Measurements from ENCODE around the gene RSRP1.

Gene RSRP1

DNA sequence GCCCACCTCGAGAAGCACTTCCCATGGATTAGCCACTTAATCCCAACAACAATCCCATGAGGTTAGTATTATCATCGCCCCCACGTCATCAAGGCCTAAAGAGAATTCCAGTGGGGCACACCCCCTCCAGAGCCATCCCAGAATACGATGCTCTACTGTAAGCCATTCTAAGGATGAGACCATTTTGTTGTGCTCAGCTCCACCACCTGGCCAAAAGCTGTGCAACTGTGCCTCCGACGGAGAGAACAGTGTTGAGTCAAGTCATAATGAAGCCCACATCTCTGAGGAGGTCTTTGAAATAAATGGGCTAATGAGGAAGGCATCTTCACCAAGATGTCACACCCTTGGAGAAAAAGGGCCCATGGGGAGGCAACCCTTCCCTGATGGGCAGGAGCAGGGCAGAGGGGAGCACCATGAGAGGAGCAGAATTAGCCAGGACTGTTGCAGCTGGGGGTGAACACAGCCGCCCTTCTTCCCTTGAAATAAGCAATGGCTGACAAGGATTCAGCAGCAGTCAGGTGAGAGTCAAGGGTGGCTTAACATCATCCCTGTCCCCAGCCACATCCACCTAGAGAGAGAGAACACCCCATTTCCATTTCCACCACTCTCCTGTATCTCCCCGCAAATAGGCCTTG is 29.5 kb downstream of the RSRP1 start:
- no peak for DNase-seq (ENCODE audit: low spot score)

DNA sequence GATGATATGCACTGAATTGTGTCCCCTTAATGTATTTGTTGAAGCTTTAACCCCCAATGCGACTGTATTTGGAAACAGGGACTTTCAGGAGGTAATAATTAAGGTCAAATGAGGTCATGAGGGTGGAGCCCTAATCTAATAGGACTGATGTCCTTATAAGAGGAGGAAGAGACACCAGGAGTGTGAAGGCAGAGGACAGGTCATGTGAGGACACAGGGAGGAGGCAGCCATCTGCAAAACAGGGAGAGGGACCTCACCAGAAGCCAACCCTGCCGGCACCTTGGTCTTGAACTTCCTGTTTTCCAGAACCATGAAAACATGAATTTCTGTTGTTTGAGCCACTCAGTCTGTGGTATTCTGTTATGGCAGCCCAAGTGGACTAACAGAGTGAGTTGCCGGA is 30.2 kb downstream of the RSRP1 start:
- DNase-seq (ENCODE audit: low spot score) = no peak

GRCh38 chr1:25216123-25216522 is 31.1 kb downstream of the RSRP1 start:
- no peak for DNase-seq (ENCODE audit: low spot score)

DNA sequence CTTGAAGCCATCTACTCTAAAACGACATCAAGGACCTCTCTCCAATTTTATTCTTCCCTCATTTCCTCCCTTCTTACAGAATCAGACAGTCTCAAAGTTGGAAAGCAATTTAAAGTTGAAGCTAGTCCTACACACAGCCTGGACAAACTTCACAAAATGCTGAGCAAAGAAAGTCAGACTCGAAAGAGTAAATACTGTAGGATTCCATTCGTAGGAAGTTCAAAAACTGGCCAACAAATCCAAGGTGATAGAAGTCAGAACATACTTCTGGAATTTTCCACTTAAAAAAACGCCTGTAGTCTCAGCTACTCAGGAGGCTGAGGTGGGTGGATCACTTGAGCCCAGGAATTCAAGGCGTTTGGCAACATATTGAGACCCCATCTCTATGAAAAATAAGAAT is 34.5 kb downstream of the RSRP1 start:
- no peak for DNase-seq (ENCODE audit: low spot score)

DNA sequence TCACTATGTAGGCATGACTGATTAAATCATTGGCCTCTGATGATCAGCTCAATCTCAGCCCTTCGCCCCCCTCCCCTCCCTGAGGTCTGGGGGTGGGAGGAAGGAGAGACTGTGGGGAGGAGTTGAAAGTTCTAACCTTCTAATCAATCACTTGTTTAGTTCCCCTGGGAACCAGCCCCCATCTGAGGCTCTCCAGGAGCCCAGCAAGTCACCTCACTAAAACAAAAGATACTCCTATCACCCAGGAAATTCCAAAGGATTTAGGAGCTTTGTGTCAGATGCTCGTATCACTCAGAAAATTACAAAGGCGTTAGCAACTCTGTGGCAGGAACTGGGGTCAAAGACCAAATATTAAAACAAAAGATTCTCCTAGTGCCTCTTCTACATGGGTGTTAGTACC is 36.5 kb downstream of the RSRP1 start:
- DNase-seq (ENCODE audit: low spot score) = no peak

DNA sequence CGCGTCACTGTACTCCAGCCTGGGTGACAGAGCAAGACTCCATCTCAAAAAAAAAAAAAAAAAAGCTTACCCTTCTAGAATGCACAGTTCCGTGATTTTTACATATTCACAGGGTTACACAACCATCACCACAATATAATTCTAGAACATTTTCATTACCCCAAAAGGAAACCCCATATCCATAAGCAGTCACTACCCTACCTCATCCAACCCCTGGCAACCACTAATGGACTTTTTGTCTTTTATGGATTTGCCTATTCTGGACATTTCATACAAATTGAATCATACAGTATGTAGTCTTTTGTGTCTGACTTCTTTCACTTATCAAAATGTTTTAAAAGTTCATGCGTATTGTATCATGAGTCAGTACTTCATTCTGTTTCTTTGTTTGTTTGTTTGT is 37.7 kb downstream of the RSRP1 start:
- no peak for DNase-seq (ENCODE audit: low spot score)

- DNase-seq (ENCODE audit: low spot score) = no peak
Observed at GRCh38 chr1:25208561-25209222, 38.6 kb downstream of the RSRP1 start.

DNA sequence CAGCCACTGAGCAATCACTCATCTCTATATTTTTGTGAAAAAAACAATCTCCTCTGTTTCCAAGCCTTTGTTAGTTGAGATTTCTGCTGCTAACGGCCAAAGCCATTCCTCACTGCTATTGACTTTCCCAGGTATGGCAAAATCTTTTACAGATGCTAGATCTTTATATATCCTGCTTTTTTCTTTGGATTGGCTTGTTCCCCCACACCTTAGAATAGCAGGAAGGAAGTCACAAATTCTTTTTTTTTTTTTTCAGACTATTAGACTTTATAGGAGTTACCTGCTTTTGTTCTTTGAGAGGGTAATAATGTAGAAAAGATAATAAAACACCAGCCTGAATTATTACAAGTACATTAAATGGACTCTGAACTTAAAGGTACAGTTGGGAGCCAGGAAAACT is 39.2 kb downstream of the RSRP1 start:
- DNase-seq (ENCODE audit: low spot score) = no peak

- DNase-seq (ENCODE audit: low spot score) = no peak
Observed at GRCh38 chr1:25206201-25206600, 41.1 kb downstream of the RSRP1 start.

DNA sequence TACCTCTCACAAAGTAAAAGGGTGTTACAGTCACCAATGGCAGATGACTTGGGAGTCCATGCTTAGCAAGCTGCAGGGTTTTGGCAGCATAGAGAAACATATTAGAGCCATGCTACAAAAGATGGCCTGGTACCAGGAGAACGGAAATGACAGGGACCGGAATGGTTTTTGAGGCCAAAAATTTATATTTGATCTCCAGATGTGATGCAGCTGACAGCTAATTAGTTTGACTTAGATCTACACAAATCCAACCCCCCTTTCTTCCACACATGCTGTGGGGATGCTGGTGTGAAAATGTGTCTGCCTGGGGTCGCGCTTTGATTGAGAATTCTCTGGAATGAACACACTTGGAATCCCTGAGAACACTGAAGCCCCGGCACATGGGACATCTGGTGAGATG is 41.5 kb downstream of the RSRP1 start:
- DNase-seq (ENCODE audit: low spot score) = no peak

GRCh38 chr1:25204797-25205480 is 42.3 kb downstream of the RSRP1 start:
- DNase-seq (ENCODE audit: low spot score) = peak; percentile 68

DNA sequence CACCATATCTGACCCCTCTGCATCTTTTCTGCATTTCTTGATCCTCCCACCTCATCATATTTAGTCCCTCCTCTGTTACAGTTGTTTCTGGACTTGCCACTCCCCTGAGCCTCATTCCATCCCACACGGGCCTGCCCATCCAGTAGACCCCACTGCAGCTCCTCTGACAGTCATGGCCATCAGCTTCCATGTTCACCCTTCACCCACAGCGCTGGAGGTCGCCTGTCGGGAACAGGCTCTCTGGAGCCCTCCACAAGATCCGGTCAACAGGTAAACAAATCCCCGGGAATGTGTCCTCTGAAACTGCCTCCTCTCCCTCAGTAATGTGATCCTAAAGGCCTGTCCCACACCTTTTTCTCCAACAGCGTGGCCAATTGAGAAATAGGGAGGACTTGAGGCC is 46.2 kb downstream of the RSRP1 start:
- DNase-seq (ENCODE audit: low spot score) = no peak

GRCh38 chr1:25199819-25200620 is 47.2 kb downstream of the RSRP1 start:
- DNase-seq (ENCODE audit: low spot score) = no peak

- no peak for DNase-seq (ENCODE audit: low spot score)
Observed at GRCh38 chr1:25198663-25199252, 48.5 kb downstream of the RSRP1 start.

DNA sequence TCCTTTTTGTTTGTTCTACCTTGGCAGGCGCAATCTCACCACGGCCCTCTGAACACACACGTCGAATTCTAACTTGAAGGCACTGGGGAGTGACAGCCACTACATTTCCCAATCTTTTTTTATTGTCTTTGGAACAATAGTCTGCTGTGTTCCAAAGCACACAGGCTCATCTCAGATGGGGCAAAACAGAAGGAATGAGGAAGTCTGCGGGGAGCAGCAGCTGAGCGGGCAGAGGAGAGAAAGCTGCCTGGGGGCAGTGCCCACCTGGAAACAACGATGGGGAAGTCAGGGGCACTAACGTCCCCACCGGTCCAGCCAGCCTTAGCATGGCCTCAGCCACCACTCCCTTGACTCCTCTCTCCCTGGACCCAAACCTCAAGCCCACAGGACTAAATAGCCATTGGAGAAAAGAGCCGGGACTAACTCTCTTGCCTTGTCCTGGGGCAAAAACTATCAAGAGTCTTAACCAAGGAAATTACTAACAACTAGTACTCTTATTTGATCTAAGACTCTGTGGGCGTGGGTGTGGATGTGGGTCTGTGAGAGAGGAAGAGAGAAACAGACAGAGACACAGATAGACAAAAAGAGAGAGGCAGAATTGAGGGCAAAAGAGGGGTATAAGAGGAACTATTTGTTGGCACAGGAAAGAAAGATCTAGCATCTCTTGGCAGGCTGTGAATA is 49.1 kb downstream of the RSRP1 start:
- no peak for DNase-seq (ENCODE audit: low spot score)

GRCh38 chr1:25197235-25197975 is 49.8 kb downstream of the RSRP1 start:
- no peak for DNase-seq (ENCODE audit: low spot score)

DNA sequence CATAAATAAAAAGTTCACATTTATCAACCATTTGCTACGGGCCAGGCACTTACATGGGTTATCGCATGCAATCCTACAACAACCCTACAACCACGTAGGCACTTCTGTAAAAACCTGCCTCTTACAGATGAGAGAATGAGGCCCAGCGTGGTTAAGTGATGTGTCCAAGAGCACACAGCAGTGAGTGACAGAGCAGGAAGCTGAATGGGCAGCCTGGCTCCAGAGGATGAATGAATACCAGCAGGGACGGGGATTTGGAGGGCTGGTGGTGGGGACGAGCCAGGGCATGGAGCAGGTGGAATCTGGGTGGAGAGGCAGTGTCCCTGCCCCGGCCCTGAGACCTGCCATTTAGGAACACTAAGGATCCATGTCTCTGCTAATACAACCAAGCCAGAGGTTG is 50.4 kb downstream of the RSRP1 start:
- no peak for DNase-seq (ENCODE audit: low spot score)

GRCh38 chr1:25195835-25196234 is 51.4 kb downstream of the RSRP1 start:
- DNase-seq (ENCODE audit: low spot score) = no peak

- peak; percentile 49 for DNase-seq (ENCODE audit: low spot score)
Observed at GRCh38 chr1:25194572-25195020, 52.7 kb downstream of the RSRP1 start.

DNA sequence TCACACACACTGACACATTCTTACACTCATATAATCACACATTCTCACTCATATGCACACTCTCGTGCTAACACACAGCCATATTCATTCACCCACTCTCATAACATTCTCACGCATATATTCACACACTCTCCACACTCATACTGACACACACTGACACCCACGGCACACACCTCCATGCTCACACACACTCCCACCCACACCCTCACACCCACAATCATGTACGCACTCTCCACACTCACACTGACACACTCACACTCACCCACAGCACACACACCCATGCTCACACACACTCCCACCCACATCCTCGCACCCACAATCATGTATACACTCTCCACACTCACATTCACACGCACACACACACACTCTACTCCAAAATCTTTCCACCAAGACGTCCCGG is 53.2 kb downstream of the RSRP1 start:
- no peak for DNase-seq (ENCODE audit: low spot score)

DNA sequence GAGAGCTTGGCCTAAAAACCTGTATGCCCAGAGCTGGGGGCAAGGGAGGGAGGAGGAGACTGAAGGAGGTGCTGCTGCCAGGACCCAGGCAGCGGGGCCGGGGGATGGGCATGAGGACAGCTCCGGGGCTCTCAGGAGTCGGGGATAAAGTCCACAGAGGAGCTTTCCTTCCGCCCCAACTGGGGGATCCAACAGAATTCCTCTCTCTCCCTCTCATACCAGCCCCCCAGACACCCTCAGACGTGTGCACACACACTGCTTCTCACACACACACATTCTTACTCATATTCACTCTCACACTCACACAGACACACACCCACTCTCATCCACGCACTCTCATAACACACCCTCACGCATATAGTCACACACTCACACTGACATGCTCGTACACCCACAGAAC is 54.0 kb downstream of the RSRP1 start:
- DNase-seq (ENCODE audit: low spot score) = no peak

All from RKO (cell line).